Left lung (tissue), 10 donors: ENCODE measurements around the gene PHKA2. TPM values are rescaled to one million over a fixed set of nuclear protein-coding genes. Genes with fewer than 3 reads are reported as not detected.

Source experiments
- ATAC-seq: fragments of 200-7000 bp; cut with Tn5 transposase; one replicate; pipeline ENCODE4 v1.9.1; 2020; ENCODE audit warnings: moderate library complexity
- DNase-seq, 4 donors: peaks; one replicate each; pipeline ENCODE4 v3.0.0-alpha.2; 2013 to 2020
- H3K27ac ChIP-seq, 2 donors: fragments of 200-600 bp; sonication (generic) in 1 of 2; one replicate each; pipeline versions ENCODE4 v1.5.0 to v1.8.0; 2020 to 2021
- H3K27me3 ChIP-seq, 2 donors: fragments of 200-600 bp; sonication (generic) in 1 of 2; one replicate each; pipeline versions ENCODE4 v1.5.0 to v1.8.0; 2020 to 2021
- H3K36me3 ChIP-seq, 2 donors: fragments of 200-600 bp; sonication (generic) in 1 of 2; one replicate each; pipeline versions ENCODE4 v1.5.0 to v1.8.0; 2020 to 2021
- H3K4me1 ChIP-seq, 2 donors: fragments of 200-600 bp; one replicate each; pipeline ENCODE4 v1.8.0; 2021
- H3K4me3 ChIP-seq, 2 donors: fragments of 200-600 bp; sonication (generic) in 1 of 2; one replicate each; pipeline versions ENCODE4 v1.5.0 to v1.8.0; 2020 to 2021; ENCODE audit warnings: mild to moderate bottlenecking in 1 of 2
- H3K9me3 ChIP-seq, 2 donors: fragments of 200-600 bp; sonication (generic) in 1 of 2; one replicate each; pipeline versions ENCODE4 v1.5.0 to v1.8.0; 2020 to 2021
- intact Hi-C, 2 donors: fragments of 100-400 bp; cut with DNase I; formaldehyde crosslinking; loops; one replicate each; pipeline versions ENCODE4 v1.11.2 to v1.14.2; 2022
- polyA plus RNA-seq, 6 donors: library from polyadenylated mRNA; unstranded; fragments of 120-200 nt; gene quantifications; one replicate each; pipeline ENCODE4 v1.2.1, GENCODE V29; 2013; ENCODE audit not compliant: insufficient read length in 6 of 6
- total RNA-seq, 2 donors: library from RNA; stranded (reverse); fragmentation: NEBNext Ultra II Directional; extraction: Animal tissue kit (Norgen Biotek cat#: 25700); gene quantifications; one replicate each; pipeline ENCODE4 v1.2.1, GENCODE V29; 2021
- TF ChIP-seq, protein P1 (sequence below), 2 donors: fragments of 200-600 bp; sonication (generic) in 1 of 2; IDR thresholded peaks; one replicate each; pipeline versions ENCODE4 v1.5.0 to v1.8.0; 2021; ENCODE audit warnings: antibody characterized with exemption in 2 of 2
- donor health status: DM: no; HTN: yes; CAD: no.
- donor health status: DM: no; HTN: no; CAD: no.

Gene PHKA2
- total and polyA plus RNA-seq, 8 donors: 26.1 to 45.8 (median 38.0) TPM

DNA sequence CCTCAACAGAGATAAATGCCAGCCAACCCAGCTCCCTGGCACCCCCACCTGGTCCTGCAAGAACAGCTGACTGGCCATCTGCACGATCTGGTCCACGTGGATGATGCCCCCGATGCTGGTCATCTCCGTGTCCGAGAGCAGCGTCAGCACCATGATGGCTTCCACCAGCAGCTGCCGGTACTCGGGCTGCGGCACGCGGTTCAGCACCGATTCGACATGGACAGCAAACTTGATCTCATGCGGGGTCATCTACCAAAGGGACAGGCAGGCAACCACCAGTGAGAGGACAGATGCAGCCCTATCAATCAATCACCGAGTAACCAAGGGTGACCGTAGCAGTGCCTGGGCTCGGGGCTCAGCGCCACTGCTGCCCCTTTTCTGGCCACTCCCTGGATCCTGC is 89.8 kb downstream of the PHKA2 start:
- intact Hi-C loops: loop anchor here in 1 of 2 donors (10.0 kb wide), 1 partner anchor 479 kb away; no protein-coding TSS in a partner anchor
- DNase-seq: no peak

GRCh38 chrX:18893536-18893935 is 90.4 kb downstream of the PHKA2 start:
- no peak overlapping the region for H3K27ac ChIP-seq
- TF ChIP-seq, protein P1, sequence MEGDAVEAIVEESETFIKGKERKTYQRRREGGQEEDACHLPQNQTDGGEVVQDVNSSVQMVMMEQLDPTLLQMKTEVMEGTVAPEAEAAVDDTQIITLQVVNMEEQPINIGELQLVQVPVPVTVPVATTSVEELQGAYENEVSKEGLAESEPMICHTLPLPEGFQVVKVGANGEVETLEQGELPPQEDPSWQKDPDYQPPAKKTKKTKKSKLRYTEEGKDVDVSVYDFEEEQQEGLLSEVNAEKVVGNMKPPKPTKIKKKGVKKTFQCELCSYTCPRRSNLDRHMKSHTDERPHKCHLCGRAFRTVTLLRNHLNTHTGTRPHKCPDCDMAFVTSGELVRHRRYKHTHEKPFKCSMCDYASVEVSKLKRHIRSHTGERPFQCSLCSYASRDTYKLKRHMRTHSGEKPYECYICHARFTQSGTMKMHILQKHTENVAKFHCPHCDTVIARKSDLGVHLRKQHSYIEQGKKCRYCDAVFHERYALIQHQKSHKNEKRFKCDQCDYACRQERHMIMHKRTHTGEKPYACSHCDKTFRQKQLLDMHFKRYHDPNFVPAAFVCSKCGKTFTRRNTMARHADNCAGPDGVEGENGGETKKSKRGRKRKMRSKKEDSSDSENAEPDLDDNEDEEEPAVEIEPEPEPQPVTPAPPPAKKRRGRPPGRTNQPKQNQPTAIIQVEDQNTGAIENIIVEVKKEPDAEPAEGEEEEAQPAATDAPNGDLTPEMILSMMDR (IDR thresholded peaks at IDR 0.05): no peak
- no peaks in the 10 kb centered on the region for H3K4me1 ChIP-seq
- no peaks in the 10 kb centered on the region for H3K27me3 ChIP-seq
- no peak for ATAC-seq
- no peaks in the 10 kb centered on the region for H3K9me3 ChIP-seq
- no peak overlapping the region for H3K4me3 ChIP-seq
- no peak for DNase-seq
- intact Hi-C loops: loop anchor here in 1 of 2 donors (10.0 kb wide), 1 partner anchor 479 kb away; no protein-coding TSS in a partner anchor
- peaks cover 0 to 22% of the 10 kb centered on the region in 2 donors for H3K36me3 ChIP-seq

More for the DNA sequence above, 89.8 kb downstream of the PHKA2 start:
- Histone ChIP-seq H3K4me1 (no peaks in the 10 kb centered on the region), H3K4me3 (no peak overlapping the region), H3K27ac (no peak overlapping the region), H3K9me3 (no peaks in the 10 kb centered on the region), H3K36me3 (peaks cover 0 to 22% of the 10 kb centered on the region in 2 donors), H3K27me3 (no peaks in the 10 kb centered on the region)
- no peak for ATAC-seq
- TF ChIP-seq, protein P1 (IDR thresholded peaks at IDR 0.05): no peak

DNA sequence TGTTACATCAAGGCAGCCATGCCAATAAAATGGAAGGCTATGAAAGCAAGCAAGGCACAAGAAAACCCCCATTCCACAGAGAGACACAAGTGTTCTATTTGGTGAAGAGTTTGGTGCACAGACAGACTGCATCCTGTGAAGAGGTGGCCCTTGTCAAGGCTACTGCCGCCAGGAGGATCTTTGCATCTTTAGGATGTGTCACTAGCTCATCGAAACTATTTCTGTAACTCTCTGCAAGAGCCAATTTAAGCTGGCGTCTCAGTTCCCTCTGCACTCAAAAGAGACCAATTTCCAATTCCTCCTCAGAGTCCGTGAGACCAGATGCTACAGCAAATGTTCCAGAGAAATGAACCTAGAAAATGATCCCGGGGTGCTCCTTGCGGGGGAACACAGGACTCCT is 91.0 kb downstream of the PHKA2 start:
- Histone ChIP-seq H3K4me3 (no peak overlapping the region), H3K4me1 (no peaks in the 10 kb centered on the region), H3K9me3 (no peaks in the 10 kb centered on the region), H3K27ac (no peak overlapping the region), H3K36me3 (peaks cover 0 to 22% of the 10 kb centered on the region in 2 donors), H3K27me3 (no peaks in the 10 kb centered on the region)
- DNase-seq (no peak), ATAC-seq (no peak)
- intact Hi-C loops: loop anchor here in 1 of 2 donors (10.0 kb wide), 1 partner anchor 478 kb away; no protein-coding TSS in a partner anchor
- TF ChIP-seq, protein P1 (IDR thresholded peaks at IDR 0.05): no peak

DNA sequence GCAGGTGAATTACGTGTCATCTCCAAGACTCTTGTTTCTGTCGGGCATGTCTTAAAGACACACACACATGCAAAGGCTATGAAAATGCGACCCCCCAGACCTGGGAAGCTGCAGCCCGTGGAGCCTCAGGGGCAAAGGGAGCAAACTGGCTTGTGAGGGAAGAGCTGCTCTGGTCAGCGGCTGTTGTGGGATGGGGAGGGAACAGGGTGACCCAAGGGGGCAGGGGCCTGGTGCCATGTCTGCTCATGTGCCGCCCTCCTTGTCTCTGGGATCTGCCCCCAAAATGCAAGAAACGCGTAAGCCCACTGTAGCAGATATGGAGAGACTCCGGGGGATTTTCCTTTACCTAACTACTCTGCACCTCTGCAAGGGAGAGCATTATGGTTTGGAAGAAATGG is 92.4 kb downstream of the PHKA2 start:
- ATAC-seq (no peak), DNase-seq (no peak)
- Histone ChIP-seq H3K4me3 (no peak overlapping the region), H3K9me3 (no peaks in the 10 kb centered on the region), H3K27ac (no peak overlapping the region), H3K36me3 (peaks cover 0 to 22% of the 10 kb centered on the region in 2 donors), H3K27me3 (no peaks in the 10 kb centered on the region), H3K4me1 (peaks cover 0 to 8% of the 10 kb centered on the region in 2 donors)
- intact Hi-C loops: loop anchor here in 1 of 2 donors (10.0 kb wide), 1 partner anchor 477 kb away; no protein-coding TSS in a partner anchor
- TF ChIP-seq, protein P1 (IDR thresholded peaks at IDR 0.05): no peak

DNA sequence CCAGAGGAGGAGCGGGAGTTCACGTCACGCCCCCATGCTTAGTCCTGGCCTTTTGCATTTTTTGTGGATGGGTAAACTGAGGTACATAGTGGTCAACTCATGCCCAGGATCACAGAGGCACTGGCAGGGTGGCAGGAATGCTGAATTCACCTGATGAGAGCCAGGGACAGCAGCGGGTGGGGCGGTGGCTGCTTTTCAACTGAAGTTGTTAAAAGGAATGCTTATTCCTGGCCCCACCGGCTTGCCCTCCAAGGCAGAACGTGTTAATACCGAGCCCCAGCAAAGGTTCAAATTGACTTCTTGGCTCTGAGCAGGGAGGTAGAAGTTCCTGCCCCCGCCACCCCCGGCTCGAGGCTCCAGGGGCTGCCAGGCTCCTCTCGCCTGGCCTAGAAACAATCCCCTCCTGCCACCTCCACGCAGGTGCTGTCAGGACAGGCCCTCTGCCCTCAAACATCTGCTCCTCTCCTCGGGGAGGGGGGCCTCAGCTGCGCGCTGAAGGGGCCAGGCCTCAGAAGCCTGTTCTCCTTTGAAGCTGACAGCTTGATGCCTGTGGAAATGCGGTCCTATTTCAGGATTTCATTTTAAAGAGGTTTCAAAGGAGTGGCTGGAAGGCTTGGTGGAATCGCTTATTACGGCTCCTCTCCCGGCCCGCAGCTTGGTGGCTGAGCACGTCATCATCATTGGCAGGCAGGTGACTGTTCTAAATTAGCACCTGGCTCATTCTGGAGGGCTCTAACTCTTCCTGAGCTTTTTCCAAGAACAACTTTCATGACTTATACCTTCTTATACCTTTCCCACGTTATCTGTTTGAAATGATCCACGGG is 93.0 kb downstream of the PHKA2 start:
- TF ChIP-seq, protein P1 (IDR thresholded peaks at IDR 0.05): no peak
- DNase-seq: no peak
- Histone ChIP-seq H3K4me3 (no peak overlapping the region), H3K27ac (no peak overlapping the region), H3K4me1 (peaks cover 0 to 8% of the 10 kb centered on the region in 2 donors), H3K9me3 (no peaks in the 10 kb centered on the region), H3K36me3 (peaks cover 0 to 22% of the 10 kb centered on the region in 2 donors), H3K27me3 (no peaks in the 10 kb centered on the region)
- intact Hi-C loops: loop anchor here in 1 of 2 donors (10.0 kb wide), 1 partner anchor 476 kb away; no protein-coding TSS in a partner anchor
- no peak for ATAC-seq
